ENCODE data around the gene PGS1. TPM values are rescaled to one million over a fixed set of nuclear protein-coding genes. Genes with fewer than 3 reads are reported as not detected.

The PGS1 gene
- total and polyA plus RNA-seq, 2 donors (not counting 1 experiment from before 2014, with no cell fraction given): 22.4 to 34.5 TPM

DNA sequence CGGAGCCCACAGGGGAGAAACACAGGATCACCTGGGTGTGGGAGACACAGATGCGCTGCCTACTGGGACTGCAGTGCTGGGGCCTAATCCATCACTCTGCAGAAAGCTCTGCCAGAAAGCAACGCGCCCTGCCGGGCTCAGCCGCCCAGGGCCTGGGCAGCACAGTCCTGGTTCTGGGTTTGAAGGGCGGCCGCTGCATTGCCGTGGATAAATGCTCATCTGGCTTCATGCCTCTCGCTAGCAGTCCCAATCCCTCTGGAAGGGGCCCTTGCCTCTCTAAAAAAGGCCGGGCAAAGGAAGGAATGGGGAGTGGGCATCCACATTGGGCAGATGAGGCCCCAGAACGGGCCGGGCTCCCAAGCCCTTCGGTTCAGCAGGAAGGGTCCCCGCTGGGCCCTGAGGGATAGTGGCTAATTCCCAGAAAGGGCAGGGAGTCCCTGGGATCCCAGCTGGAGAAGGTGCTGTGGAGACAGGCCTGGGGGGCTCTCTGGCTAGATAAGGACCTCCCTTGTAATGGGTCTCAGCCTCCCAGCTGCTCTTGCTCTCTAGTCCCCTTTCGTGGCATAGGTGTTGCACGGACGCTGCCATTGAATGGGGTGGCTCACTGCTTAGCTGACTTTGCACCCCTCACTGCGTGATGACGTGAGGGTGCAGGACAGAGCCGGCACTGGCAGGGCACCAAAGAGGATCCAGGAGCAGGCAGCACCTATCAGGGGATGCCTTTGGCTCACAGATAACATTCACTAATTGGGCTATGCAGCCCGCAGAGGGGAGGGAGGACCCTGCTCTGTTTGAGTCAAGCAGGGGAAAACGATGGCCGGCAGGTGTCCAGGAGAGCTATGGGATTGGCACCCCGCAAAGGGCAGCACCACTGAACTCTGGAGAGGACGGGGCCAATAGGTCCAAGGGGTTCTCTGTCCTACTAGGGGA lies 88.6 kb downstream of the PGS1 start:
- DNase-seq (ENCODE audit: low read depth in 2 of 2): no peak
- TF ChIP-seq EZH2 (IDR thresholded peaks at IDR 0.05; ENCODE audit: low read length, missing control alignments): no peak
- TF ChIP-seq, protein P1, sequence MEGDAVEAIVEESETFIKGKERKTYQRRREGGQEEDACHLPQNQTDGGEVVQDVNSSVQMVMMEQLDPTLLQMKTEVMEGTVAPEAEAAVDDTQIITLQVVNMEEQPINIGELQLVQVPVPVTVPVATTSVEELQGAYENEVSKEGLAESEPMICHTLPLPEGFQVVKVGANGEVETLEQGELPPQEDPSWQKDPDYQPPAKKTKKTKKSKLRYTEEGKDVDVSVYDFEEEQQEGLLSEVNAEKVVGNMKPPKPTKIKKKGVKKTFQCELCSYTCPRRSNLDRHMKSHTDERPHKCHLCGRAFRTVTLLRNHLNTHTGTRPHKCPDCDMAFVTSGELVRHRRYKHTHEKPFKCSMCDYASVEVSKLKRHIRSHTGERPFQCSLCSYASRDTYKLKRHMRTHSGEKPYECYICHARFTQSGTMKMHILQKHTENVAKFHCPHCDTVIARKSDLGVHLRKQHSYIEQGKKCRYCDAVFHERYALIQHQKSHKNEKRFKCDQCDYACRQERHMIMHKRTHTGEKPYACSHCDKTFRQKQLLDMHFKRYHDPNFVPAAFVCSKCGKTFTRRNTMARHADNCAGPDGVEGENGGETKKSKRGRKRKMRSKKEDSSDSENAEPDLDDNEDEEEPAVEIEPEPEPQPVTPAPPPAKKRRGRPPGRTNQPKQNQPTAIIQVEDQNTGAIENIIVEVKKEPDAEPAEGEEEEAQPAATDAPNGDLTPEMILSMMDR (conservative IDR thresholded peaks at IDR 0.05 in 1 of 2, IDR thresholded peaks at IDR 0.05 in 1 of 2; ENCODE audit: low read depth in 1 of 2, low read length in 2 of 2): no peak
- no peaks in the 10 kb centered on the region for H3K36me3 ChIP-seq (ENCODE audit: control insufficient read depth, insufficient read depth, low read length)
- no peak overlapping the region for H3K27ac ChIP-seq (ENCODE audit: insufficient read depth, low read length)
- no peaks in the 10 kb centered on the region for H3K9me3 ChIP-seq (ENCODE audit: control insufficient read depth, insufficient read depth, low read depth, low read length)
- H3K9ac ChIP-seq (ENCODE audit: insufficient read depth, low read length): no peak overlapping the region
- H3K4me1 ChIP-seq (ENCODE audit: control insufficient read depth, extremely low read depth, insufficient read depth, low read length): no peaks in the 10 kb centered on the region
- H3K4me3 ChIP-seq (replicated peaks in 1 of 4; ENCODE audit: control extremely low read depth in 1 of 4, insufficient read depth in 1 of 4, low read depth in 3 of 4, low read length in 4 of 4): no peak overlapping the region
- no peak overlapping the region for H2AFZ ChIP-seq (ENCODE audit: low read length)
- H4K20me1 ChIP-seq (ENCODE audit: control insufficient read depth, extremely low read depth, insufficient read depth, low read length): no peaks in the 10 kb centered on the region
- H3K79me2 ChIP-seq (ENCODE audit: control insufficient read depth, insufficient read depth, low read length): no peaks in the 10 kb centered on the region
- H3K27me3 ChIP-seq (ENCODE audit: control insufficient read depth, insufficient read depth, low read length): no peaks in the 10 kb centered on the region
- no peak overlapping the region for H3K4me2 ChIP-seq (ENCODE audit: extremely low read depth, insufficient read depth, low read length)

DNA sequence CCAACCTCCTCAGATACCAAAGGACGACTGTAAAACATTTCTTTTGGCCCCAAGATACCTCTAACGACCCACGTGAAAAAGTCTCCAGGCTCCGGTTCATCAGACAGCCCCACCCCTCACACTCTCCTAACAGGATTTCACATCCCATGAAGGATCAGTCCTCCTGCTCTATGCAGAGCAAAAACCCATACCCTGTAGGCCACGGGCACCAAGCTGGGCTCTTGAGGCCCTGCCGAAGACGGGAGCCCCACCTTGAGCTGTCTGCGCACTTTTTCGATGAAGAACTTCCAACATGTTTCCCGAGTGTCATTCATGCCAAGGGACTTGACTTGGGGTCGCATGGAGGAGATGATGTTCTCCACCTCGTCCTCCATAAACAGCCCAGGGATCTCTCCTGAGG lies 89.9 kb downstream of the PGS1 start:
- Histone ChIP-seq H2AFZ (ENCODE audit: low read length) (no peak overlapping the region), H3K27ac (ENCODE audit: insufficient read depth, low read length) (no peak overlapping the region), H3K9ac (ENCODE audit: insufficient read depth, low read length) (no peak overlapping the region), H3K79me2 (ENCODE audit: control insufficient read depth, insufficient read depth, low read length) (no peaks in the 10 kb centered on the region), H4K20me1 (ENCODE audit: control insufficient read depth, extremely low read depth, insufficient read depth, low read length) (no peaks in the 10 kb centered on the region), H3K4me2 (ENCODE audit: extremely low read depth, insufficient read depth, low read length) (no peak overlapping the region), H3K4me1 (ENCODE audit: control insufficient read depth, extremely low read depth, insufficient read depth, low read length) (no peaks in the 10 kb centered on the region), H3K9me3 (ENCODE audit: control insufficient read depth, insufficient read depth, low read depth, low read length) (no peaks in the 10 kb centered on the region), H3K36me3 (ENCODE audit: control insufficient read depth, insufficient read depth, low read length) (no peaks in the 10 kb centered on the region), H3K27me3 (ENCODE audit: control insufficient read depth, insufficient read depth, low read length) (no peaks in the 10 kb centered on the region), H3K4me3 (replicated peaks in 1 of 4; ENCODE audit: control extremely low read depth in 1 of 4, insufficient read depth in 1 of 4, low read depth in 3 of 4, low read length in 4 of 4) (no peak overlapping the region)
- DNase-seq (ENCODE audit: low read depth in 2 of 2): no peak
- TF ChIP-seq, protein P1 (conservative IDR thresholded peaks at IDR 0.05 in 1 of 2, IDR thresholded peaks at IDR 0.05 in 1 of 2; ENCODE audit: low read depth in 1 of 2, low read length in 2 of 2): no peak
- no peak for TF ChIP-seq EZH2 (IDR thresholded peaks at IDR 0.05; ENCODE audit: low read length, missing control alignments)

DNA sequence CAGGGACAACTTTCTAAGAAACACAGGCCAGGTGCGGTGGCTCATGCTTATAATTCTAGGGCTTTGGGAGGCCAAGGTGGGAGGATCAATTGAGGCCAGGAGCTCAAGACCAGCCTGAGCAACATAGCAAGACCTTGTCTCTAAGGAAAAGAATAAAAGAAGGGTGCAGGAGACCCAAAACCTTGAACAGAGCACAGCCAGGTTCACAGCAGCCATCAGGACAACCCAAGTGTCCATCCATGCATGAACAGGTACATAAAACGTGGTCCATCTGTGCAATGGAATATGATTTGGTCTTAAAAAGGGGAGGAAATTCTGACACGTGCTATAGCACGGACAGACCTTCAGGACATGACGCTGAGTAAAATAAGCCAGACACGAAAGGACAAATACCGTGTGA lies 91.0 kb downstream of the PGS1 start:
- no peak for TF ChIP-seq EZH2 (IDR thresholded peaks at IDR 0.05; ENCODE audit: low read length, missing control alignments)
- Histone ChIP-seq H3K4me2 (ENCODE audit: extremely low read depth, insufficient read depth, low read length) (no peak overlapping the region), H3K9ac (ENCODE audit: insufficient read depth, low read length) (no peak overlapping the region), H4K20me1 (ENCODE audit: control insufficient read depth, extremely low read depth, insufficient read depth, low read length) (no peaks in the 10 kb centered on the region), H3K79me2 (ENCODE audit: control insufficient read depth, insufficient read depth, low read length) (no peaks in the 10 kb centered on the region), H3K4me3 (replicated peaks in 1 of 4; ENCODE audit: control extremely low read depth in 1 of 4, insufficient read depth in 1 of 4, low read depth in 3 of 4, low read length in 4 of 4) (no peak overlapping the region), H3K36me3 (ENCODE audit: control insufficient read depth, insufficient read depth, low read length) (no peaks in the 10 kb centered on the region), H3K4me1 (ENCODE audit: control insufficient read depth, extremely low read depth, insufficient read depth, low read length) (no peaks in the 10 kb centered on the region), H3K27ac (ENCODE audit: insufficient read depth, low read length) (no peak overlapping the region), H2AFZ (ENCODE audit: low read length) (no peak overlapping the region), H3K27me3 (ENCODE audit: control insufficient read depth, insufficient read depth, low read length) (peaks cover under 1% of the 10 kb centered on the region), H3K9me3 (ENCODE audit: control insufficient read depth, insufficient read depth, low read depth, low read length) (no peaks in the 10 kb centered on the region)
- DNase-seq (ENCODE audit: low read depth in 2 of 2): no peak
